OCI-LY1 (cell line): ENCODE measurements around the gene ULK3.

Experiments
- EZH2 ChIP-seq: fragments of 200-600 bp; sonication (generic), shearing (Covaris generic); IDR thresholded peaks from 2 replicates; pipeline ENCODE4 v1.8.0; 2017; ENCODE audit warnings: borderline replicate concordance, mixed run types, mild to moderate bottlenecking, antibody characterized with exemption, low read length, moderate library complexity, mixed read lengths
- TF ChIP-seq, protein P1 (sequence below): fragments of 200-600 bp; sonication (generic), shearing (Covaris generic); IDR thresholded peaks from 2 replicates; pipeline ENCODE4 v1.5.1; 2017; ENCODE audit warnings: mild to moderate bottlenecking, antibody characterized with exemption, low read length, moderate library complexity, mixed read lengths

DNA sequence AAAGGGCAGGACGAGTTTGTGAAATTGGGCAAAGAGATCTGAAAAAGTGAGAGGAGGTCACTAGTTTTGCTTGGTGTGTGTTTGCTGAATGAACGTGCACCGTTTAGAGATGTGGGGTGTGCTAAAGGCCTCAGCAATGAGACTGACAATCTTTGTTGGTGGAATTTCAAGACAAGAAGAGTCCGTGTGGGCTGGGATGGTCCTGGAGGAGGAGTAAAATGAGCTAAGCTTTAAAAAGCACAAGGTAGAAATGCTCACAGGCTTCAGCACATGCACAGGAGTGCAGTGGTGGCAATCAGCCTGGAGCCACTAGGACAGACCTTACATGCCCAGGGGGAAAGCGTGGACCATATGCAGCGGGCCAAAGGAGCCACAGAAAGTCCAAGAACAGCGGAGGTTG lies 18.0 kb downstream of the ULK3 start:
- TF ChIP-seq, protein P1, sequence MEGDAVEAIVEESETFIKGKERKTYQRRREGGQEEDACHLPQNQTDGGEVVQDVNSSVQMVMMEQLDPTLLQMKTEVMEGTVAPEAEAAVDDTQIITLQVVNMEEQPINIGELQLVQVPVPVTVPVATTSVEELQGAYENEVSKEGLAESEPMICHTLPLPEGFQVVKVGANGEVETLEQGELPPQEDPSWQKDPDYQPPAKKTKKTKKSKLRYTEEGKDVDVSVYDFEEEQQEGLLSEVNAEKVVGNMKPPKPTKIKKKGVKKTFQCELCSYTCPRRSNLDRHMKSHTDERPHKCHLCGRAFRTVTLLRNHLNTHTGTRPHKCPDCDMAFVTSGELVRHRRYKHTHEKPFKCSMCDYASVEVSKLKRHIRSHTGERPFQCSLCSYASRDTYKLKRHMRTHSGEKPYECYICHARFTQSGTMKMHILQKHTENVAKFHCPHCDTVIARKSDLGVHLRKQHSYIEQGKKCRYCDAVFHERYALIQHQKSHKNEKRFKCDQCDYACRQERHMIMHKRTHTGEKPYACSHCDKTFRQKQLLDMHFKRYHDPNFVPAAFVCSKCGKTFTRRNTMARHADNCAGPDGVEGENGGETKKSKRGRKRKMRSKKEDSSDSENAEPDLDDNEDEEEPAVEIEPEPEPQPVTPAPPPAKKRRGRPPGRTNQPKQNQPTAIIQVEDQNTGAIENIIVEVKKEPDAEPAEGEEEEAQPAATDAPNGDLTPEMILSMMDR: no peak
- no peak for TF ChIP-seq EZH2
